ENCODE data around the gene CHTF18. TPM values are rescaled to one million over a fixed set of nuclear protein-coding genes. Genes with fewer than 3 reads are reported as not detected.
A peak's percentile ranks its signal among the peaks of the same experiment; 100 is the strongest.

Gene CHTF18
- total and polyA plus RNA-seq, 10 of the 15 experiments (the other 5 are each of a cell fraction or from before 2014, with no cell fraction given): 1.6 to 87.8 (median 19.4) TPM

DNA sequence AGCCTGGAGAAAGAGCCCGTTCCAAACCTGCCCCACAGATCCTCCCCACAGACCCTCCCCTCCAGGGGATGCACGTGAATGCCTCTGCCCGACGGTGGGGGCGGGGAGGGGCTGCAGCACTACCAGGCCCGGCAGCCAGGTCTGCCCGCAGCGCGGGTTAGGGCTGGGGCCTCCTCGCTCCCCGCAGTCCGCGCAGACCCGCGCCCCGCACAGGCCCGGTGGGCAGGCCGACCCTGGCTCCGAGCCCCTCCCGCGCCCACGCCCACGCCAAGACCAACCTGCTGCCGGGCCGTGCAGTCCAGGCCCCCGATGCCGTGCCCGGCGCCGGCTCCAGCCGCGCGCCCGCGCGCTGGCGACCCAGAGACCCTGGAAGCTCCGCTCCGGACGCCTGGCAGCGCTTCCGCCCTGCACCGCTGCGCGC, 432 bp upstream of the CHTF18 start, which contains the start of gene RPUSD1:
RPUSD1 (minus strand) TSS at position 404 of the 421 bp plus-strand sequence. CDS start 644 bp downstream, outside the sequence.
- no peaks in the 10 kb centered on the region for H3K9me3 ChIP-seq (replicated peaks; ENCODE audit: control insufficient read depth, insufficient read depth, low read length)
- CTCF ChIA-PET: interaction anchor here (0.6 to 5.2 kb wide), 3 partner anchors 42 to 76 kb away, joined by 4 to 32 read pairs (median 5); no protein-coding TSS in a partner anchor
- ATAC-seq: peak; percentile 43
- no peak for FAIRE-seq
- peak within 1 kb of the TSS; percentile 69 for H3K27ac ChIP-seq (ENCODE audit: control insufficient read depth, insufficient read depth)
- intact Hi-C loops (cut with micrococcal nuclease; ENCODE audit: unreplicated experiment): loop anchor here (5.0 kb wide), 1 partner anchor 46 kb away; the partner anchor contains the start of gene CIAO3
- H3K9ac ChIP-seq (ENCODE audit: control insufficient read depth, insufficient read depth, low read length): peak within 1 kb of the TSS; percentile 90
- in situ Hi-C loops (cut with MboI): loop anchor here (5.0 kb wide), 2 partner anchors 46 to 76 kb away; partner anchors contain the start of gene CIAO3
- peaks cover 24% of the 10 kb centered on the region for H3K79me2 ChIP-seq (ENCODE audit: control insufficient read depth, insufficient read depth, low read length)
- TF ChIP-seq CHD1 (IDR thresholded peaks at IDR 0.05; ENCODE audit: low read depth, low read length) (no peak), TAF1 (IDR thresholded peaks at IDR 0.05; ENCODE audit: borderline replicate concordance, low read depth, low read length) (peak; percentile 17; the same call in 1 of the 2 replicates), POLR2AphosphoS5 (IDR thresholded peaks at IDR 0.05; ENCODE audit: low read length) (peak; percentile 45; the same call in 1 of the 2 replicates), ZNF24 (IDR thresholded peaks at IDR 0.05) (no peak), BHLHE40 (IDR thresholded peaks at IDR 0.05; ENCODE audit: borderline replicate concordance in 1 of 2, low read depth in 2 of 2, low read length in 1 of 2) (peak in 1 of 2 experiments; percentile 68; a peak in 2 of 4 replicates), POLR2A (IDR thresholded peaks at IDR 0.05; ENCODE audit: low read depth, low read length) (peak; percentile 78), DPF2 (IDR thresholded peaks at IDR 0.05) (0 out of 2 replicates have a peak, but pooled peaks have one; percentile 46), SMARCA5 (IDR thresholded peaks at IDR 0.05) (peak; percentile 28; the same call in 1 of the 2 replicates), GATAD2B (conservative IDR thresholded peaks at IDR 0.05; ENCODE audit: low read depth) (peak; percentile 32; the same call in 1 of the 2 replicates), NRF1 (conservative IDR thresholded peaks at IDR 0.05; ENCODE audit: low read depth, low read length) (0 out of 2 replicates have a peak, but pooled peaks have one; percentile 9), LARP7 (IDR thresholded peaks at IDR 0.05) (peak; percentile 58; the same call in 1 of the 2 replicates), BACH1 (IDR thresholded peaks at IDR 0.05; ENCODE audit: borderline replicate concordance) (peak; percentile 34), TCF3 (IDR thresholded peaks at IDR 0.05; ENCODE audit: borderline replicate concordance, insufficient read depth, low read depth, low read length) (no peak), NR2F1 (conservative IDR thresholded peaks at IDR 0.05) (peak; percentile 38; the same call in 1 of the 2 replicates)
- TF ChIP-seq, protein P1, sequence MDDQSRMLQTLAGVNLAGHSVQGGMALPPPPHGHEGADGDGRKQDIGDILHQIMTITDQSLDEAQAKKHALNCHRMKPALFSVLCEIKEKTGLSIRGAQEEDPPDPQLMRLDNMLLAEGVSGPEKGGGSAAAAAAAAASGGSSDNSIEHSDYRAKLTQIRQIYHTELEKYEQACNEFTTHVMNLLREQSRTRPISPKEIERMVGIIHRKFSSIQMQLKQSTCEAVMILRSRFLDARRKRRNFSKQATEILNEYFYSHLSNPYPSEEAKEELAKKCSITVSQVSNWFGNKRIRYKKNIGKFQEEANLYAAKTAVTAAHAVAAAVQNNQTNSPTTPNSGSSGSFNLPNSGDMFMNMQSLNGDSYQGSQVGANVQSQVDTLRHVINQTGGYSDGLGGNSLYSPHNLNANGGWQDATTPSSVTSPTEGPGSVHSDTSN (IDR thresholded peaks at IDR 0.05; ENCODE audit: insufficient replicate concordance, low read depth, low read length): no peak
- TF ChIP-seq, protein P2, sequence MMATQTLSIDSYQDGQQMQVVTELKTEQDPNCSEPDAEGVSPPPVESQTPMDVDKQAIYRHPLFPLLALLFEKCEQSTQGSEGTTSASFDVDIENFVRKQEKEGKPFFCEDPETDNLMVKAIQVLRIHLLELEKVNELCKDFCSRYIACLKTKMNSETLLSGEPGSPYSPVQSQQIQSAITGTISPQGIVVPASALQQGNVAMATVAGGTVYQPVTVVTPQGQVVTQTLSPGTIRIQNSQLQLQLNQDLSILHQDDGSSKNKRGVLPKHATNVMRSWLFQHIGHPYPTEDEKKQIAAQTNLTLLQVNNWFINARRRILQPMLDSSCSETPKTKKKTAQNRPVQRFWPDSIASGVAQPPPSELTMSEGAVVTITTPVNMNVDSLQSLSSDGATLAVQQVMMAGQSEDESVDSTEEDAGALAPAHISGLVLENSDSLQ (IDR thresholded peaks at IDR 0.05): no peak
- TF ChIP-seq, protein P3, sequence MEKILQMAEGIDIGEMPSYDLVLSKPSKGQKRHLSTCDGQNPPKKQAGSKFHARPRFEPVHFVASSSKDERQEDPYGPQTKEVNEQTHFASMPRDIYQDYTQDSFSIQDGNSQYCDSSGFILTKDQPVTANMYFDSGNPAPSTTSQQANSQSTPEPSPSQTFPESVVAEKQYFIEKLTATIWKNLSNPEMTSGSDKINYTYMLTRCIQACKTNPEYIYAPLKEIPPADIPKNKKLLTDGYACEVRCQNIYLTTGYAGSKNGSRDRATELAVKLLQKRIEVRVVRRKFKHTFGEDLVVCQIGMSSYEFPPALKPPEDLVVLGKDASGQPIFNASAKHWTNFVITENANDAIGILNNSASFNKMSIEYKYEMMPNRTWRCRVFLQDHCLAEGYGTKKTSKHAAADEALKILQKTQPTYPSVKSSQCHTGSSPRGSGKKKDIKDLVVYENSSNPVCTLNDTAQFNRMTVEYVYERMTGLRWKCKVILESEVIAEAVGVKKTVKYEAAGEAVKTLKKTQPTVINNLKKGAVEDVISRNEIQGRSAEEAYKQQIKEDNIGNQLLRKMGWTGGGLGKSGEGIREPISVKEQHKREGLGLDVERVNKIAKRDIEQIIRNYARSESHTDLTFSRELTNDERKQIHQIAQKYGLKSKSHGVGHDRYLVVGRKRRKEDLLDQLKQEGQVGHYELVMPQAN (conservative IDR thresholded peaks at IDR 0.05): peak; percentile 26; the same call in 1 of the 2 replicates
- peaks cover 0 to 19% of the 10 kb centered on the region in 2 experiments; a peak in 2 of 4 replicates for H3K36me3 ChIP-seq (ENCODE audit: control insufficient read depth in 2 of 2, insufficient read depth in 2 of 2, low read length in 1 of 2)
- peak within 1 kb of the TSS; percentile 85 for H3K4me2 ChIP-seq (ENCODE audit: control insufficient read depth, insufficient read depth)
- BruUV-seq (replicated peaks): no TSS peak
- no peak for DNase-seq (ENCODE audit: low read depth, low spot score)
- WGBS (ENCODE audit: insufficient coverage, insufficient replicate concordance, low lambda C conversion rate, missing lambda C conversion rate): 1% methylated on average over 33 of the region's 45 CpGs
- H2AFZ ChIP-seq (ENCODE audit: control insufficient read depth, low read depth, low read length): peak within 1 kb of the TSS; percentile 89
- RAD21 ChIA-PET (ENCODE audit: unreplicated experiment): interaction anchor here (1.1 to 1.6 kb wide), 4 partner anchors 50 to 76 kb away, joined by 5 to 10 read pairs (median 8); partner anchors contain the start of gene ANTKMT
- SMC1A ChIA-PET (ENCODE audit: uncharacterized antibody, unreplicated experiment): interaction anchor here (1.1 to 1.5 kb wide), 2 partner anchors 68 to 76 kb away, joined by 3 to 5 read pairs; no protein-coding TSS in a partner anchor
- no peaks in the 10 kb centered on the region for H4K20me1 ChIP-seq (ENCODE audit: control insufficient read depth, insufficient read depth)
- H3K27me3 ChIP-seq (replicated peaks in 1 of 2; ENCODE audit: control insufficient read depth in 2 of 2, insufficient read depth in 2 of 2, low read length in 1 of 2): no peaks in the 10 kb centered on the region
- H3K4me1 ChIP-seq (ENCODE audit: control insufficient read depth, insufficient read depth, low read length): peaks cover 9% of the 10 kb centered on the region
- peak within 1 kb of the TSS; percentile 89 for H3K4me3 ChIP-seq
- POLR2A ChIA-PET: interaction anchor here (1.0 to 2.1 kb wide), 4 partner anchors 19 to 918 kb away, joined by 3 to 12 read pairs (median 4); partner anchors contain the start of genes ANTKMT, MAPK8IP3 and METRN

Measured in GM12878 (cell line).